Peyer's patch (tissue), 4 donors: ENCODE measurements around the gene IQSEC3. TPM values are rescaled to one million over a fixed set of nuclear protein-coding genes. Genes with fewer than 3 reads are reported as not detected.

Source experiments
- DNase-seq, 3 donors: peaks; one replicate each; pipeline ENCODE4 v3.0.0-alpha.2; 2017 to 2019
- H3K27ac ChIP-seq, 4 donors: fragments of 200-600 bp; sonication (generic); one replicate each; pipeline ENCODE4 v1.5.1; 2016 to 2019
- H3K27me3 ChIP-seq, 2 donors: fragments of 200-600 bp; sonication (generic); one replicate each; pipeline ENCODE4 v1.5.1; 2019
- H3K36me3 ChIP-seq, 3 donors: fragments of 200-600 bp; sonication (generic); one replicate each; pipeline ENCODE4 v1.5.1; 2016 to 2019
- H3K4me1 ChIP-seq, 4 donors: fragments of 200-600 bp; sonication (generic); one replicate each; pipeline ENCODE4 v1.5.1; 2016 to 2019
- H3K4me3 ChIP-seq, 4 donors: fragments of 200-600 bp; sonication (generic); 1 replicate in 3 of 4; 2 replicates in 1 of 4; pipeline ENCODE4 v1.5.1; 2016 to 2019; ENCODE audit warnings: mild to moderate bottlenecking in 1 of 4
- H3K9me3 ChIP-seq, 4 donors: fragments of 200-600 bp; sonication (generic); one replicate each; pipeline ENCODE4 v1.5.1; 2016 to 2019; ENCODE audit warnings: mild to moderate bottlenecking in 1 of 4
- CTCF ChIP-seq, 6 experiments: fragments of 450-650 bp in 4 of 6; fragments of 200-600 bp in 2 of 6; sonication (generic) in 1 of 6; IDR thresholded peaks; one replicate each; pipeline ENCODE4 v1.5.1; 2017 to 2019; ENCODE audit warnings: antibody characterized with exemption in 6 of 6, mild to moderate bottlenecking in 3 of 6, moderate library complexity in 1 of 6
- POLR2A ChIP-seq, 2 donors: fragments of 450-650 bp; IDR thresholded peaks; one replicate each; pipeline ENCODE4 v1.5.1; 2017; ENCODE audit warnings: antibody characterized with exemption in 2 of 2, mild to moderate bottlenecking in 2 of 2, moderate library complexity in 2 of 2
- total RNA-seq, 4 donors: library from RNA; depleted of rRNA; stranded (reverse); fragments of >200 nt; gene quantifications; one replicate each; pipeline ENCODE4 v1.1.0, GENCODE V29; 2016

IQSEC3 gene
- total RNA-seq, 4 donors from 2014 or later = 0.35 to 3.3 (median 0.58) TPM

- Histone ChIP-seq H3K27ac (no peak overlapping the region), H3K4me3 (no peak overlapping the region), H3K9me3 (no peaks in the 10 kb centered on the region), H3K4me1 (peaks cover 0 to 10% (median 0%) of the 10 kb centered on the region in 4 donors), H3K27me3 (no peaks in the 10 kb centered on the region), H3K36me3 (no peaks in the 10 kb centered on the region)
- TF ChIP-seq CTCF (IDR thresholded peaks at IDR 0.05) (no peak), POLR2A (IDR thresholded peaks at IDR 0.05) (no peak)
- no peak for DNase-seq
Observed at GRCh38 chr12:156945-157344, 90.4 kb downstream of the IQSEC3 start.

- Histone ChIP-seq H3K9me3 (no peaks in the 10 kb centered on the region), H3K27me3 (no peaks in the 10 kb centered on the region), H3K4me1 (peaks cover 0 to 5% (median 0%) of the 10 kb centered on the region in 4 donors), H3K36me3 (no peaks in the 10 kb centered on the region), H3K4me3 (no peak overlapping the region), H3K27ac (no peak overlapping the region)
- TF ChIP-seq CTCF (IDR thresholded peaks at IDR 0.05) = no peak
- TF ChIP-seq POLR2A (IDR thresholded peaks at IDR 0.05) = no peak
- no peak for DNase-seq
Observed at GRCh38 chr12:157644-158043, 91.1 kb downstream of the IQSEC3 start.

GRCh38 chr12:159156-159782 is 92.7 kb downstream of the IQSEC3 start:
- Histone ChIP-seq H3K9me3 (no peaks in the 10 kb centered on the region), H3K4me3 (no peak overlapping the region), H3K27me3 (no peaks in the 10 kb centered on the region), H3K4me1 (no peaks in the 10 kb centered on the region), H3K36me3 (no peaks in the 10 kb centered on the region), H3K27ac (no peak overlapping the region)
- no peak for TF ChIP-seq CTCF (IDR thresholded peaks at IDR 0.05)
- TF ChIP-seq POLR2A (IDR thresholded peaks at IDR 0.05) = no peak
- DNase-seq = no peak

- Histone ChIP-seq H3K27ac (no peak overlapping the region), H3K4me1 (no peaks in the 10 kb centered on the region), H3K9me3 (no peaks in the 10 kb centered on the region), H3K4me3 (no peak overlapping the region), H3K36me3 (no peaks in the 10 kb centered on the region), H3K27me3 (no peaks in the 10 kb centered on the region)
- TF ChIP-seq CTCF (IDR thresholded peaks at IDR 0.05) (no peak), POLR2A (IDR thresholded peaks at IDR 0.05) (no peak)
- no peak for DNase-seq
Observed at GRCh38 chr12:160858-161257, 94.3 kb downstream of the IQSEC3 start.

GRCh38 chr12:161823-162222 is 95.3 kb downstream of the IQSEC3 start:
- Histone ChIP-seq H3K9me3 (no peaks in the 10 kb centered on the region), H3K27ac (no peak overlapping the region), H3K27me3 (no peaks in the 10 kb centered on the region), H3K36me3 (no peaks in the 10 kb centered on the region), H3K4me3 (no peak overlapping the region), H3K4me1 (no peaks in the 10 kb centered on the region)
- TF ChIP-seq POLR2A (IDR thresholded peaks at IDR 0.05) = no peak
- no peak for TF ChIP-seq CTCF (IDR thresholded peaks at IDR 0.05)
- no peak for DNase-seq
